Measurements from ENCODE around the gene CATSPERB. TPM values are rescaled to one million over a fixed set of nuclear protein-coding genes. Genes with fewer than 3 reads are reported as not detected.

CATSPERB gene
- total and polyA plus RNA-seq, 10 of the 15 experiments (the other 5 are each of a cell fraction or from before 2014, with no cell fraction given) = not detected

GRCh38 chr14:91654836-91655235 lies 77.0 kb downstream of the CATSPERB start:
- no peak overlapping the region for H3K4me3 ChIP-seq
- in situ Hi-C loops (cut with MboI) (loop anchor here (10.0 kb wide), 1 partner anchor 340 kb away; no protein-coding TSS in a partner anchor), intact Hi-C loops (cut with micrococcal nuclease; ENCODE audit: unreplicated experiment) (no loop called here)
- 0 out of 4 replicates have a peak, but pooled peaks cover 0 to 1% of the 10 kb centered on the region in 2 experiments for H3K27me3 ChIP-seq (replicated peaks in 1 of 2; ENCODE audit: control insufficient read depth in 2 of 2, insufficient read depth in 2 of 2, low read length in 1 of 2)
- CTCF ChIA-PET = interaction anchor here (1.6 kb wide), 1 partner anchor 343 kb away, joined by 6 read pairs; no protein-coding TSS in a partner anchor
- FAIRE-seq (no peak), ATAC-seq (no peak), DNase-seq (ENCODE audit: low read depth, low spot score) (no peak)
- RAD21 ChIA-PET (ENCODE audit: unreplicated experiment) = no interaction called here
- H3K27ac ChIP-seq (ENCODE audit: control insufficient read depth, insufficient read depth) = no peak overlapping the region
- POLR2A ChIA-PET = no interaction called here
- no peak overlapping the region for H3K4me2 ChIP-seq (ENCODE audit: control insufficient read depth, insufficient read depth)
- no peak overlapping the region for H3K9ac ChIP-seq (ENCODE audit: control insufficient read depth, insufficient read depth, low read length)
- no peaks in the 10 kb centered on the region for H4K20me1 ChIP-seq (ENCODE audit: control insufficient read depth, insufficient read depth)
- no peaks in the 10 kb centered on the region for H3K36me3 ChIP-seq (ENCODE audit: control insufficient read depth in 2 of 2, insufficient read depth in 2 of 2, low read length in 1 of 2)
- TF ChIP-seq NR2C1 (IDR thresholded peaks at IDR 0.05) (no peak), MYB (IDR thresholded peaks at IDR 0.05; ENCODE audit: borderline replicate concordance, low read depth, low read length) (no peak), STAT1 (conservative IDR thresholded peaks at IDR 0.05) (no peak), SMC3 (IDR thresholded peaks at IDR 0.05; ENCODE audit: borderline replicate concordance, low read length) (no peak), GABPA (IDR thresholded peaks at IDR 0.05; ENCODE audit: low read depth) (no peak), CBX3 (IDR thresholded peaks at IDR 0.05; ENCODE audit: borderline replicate concordance, low read depth) (no peak)
- TF ChIP-seq, protein P1, sequence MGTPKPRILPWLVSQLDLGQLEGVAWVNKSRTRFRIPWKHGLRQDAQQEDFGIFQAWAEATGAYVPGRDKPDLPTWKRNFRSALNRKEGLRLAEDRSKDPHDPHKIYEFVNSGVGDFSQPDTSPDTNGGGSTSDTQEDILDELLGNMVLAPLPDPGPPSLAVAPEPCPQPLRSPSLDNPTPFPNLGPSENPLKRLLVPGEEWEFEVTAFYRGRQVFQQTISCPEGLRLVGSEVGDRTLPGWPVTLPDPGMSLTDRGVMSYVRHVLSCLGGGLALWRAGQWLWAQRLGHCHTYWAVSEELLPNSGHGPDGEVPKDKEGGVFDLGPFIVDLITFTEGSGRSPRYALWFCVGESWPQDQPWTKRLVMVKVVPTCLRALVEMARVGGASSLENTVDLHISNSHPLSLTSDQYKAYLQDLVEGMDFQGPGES (IDR thresholded peaks at IDR 0.05) = no peak
- H3K9me3 ChIP-seq (replicated peaks; ENCODE audit: control insufficient read depth, insufficient read depth, low read length) = no peaks in the 10 kb centered on the region
- SMC1A ChIA-PET (ENCODE audit: uncharacterized antibody, unreplicated experiment) = interaction anchor here (0.5 to 1.3 kb wide), 2 partner anchors 201 to 342 kb away, joined by 3 to 4 read pairs; no protein-coding TSS in a partner anchor
- no peak overlapping the region for H2AFZ ChIP-seq (ENCODE audit: control insufficient read depth, low read depth, low read length)
- no peaks in the 10 kb centered on the region for H3K79me2 ChIP-seq (ENCODE audit: control insufficient read depth, insufficient read depth, low read length)
- 27% methylated on average over 1 of the region's 1 CpG for WGBS (ENCODE audit: insufficient coverage, insufficient replicate concordance, low lambda C conversion rate, missing lambda C conversion rate)
- no peaks in the 10 kb centered on the region for H3K4me1 ChIP-seq (ENCODE audit: control insufficient read depth, insufficient read depth, low read length)
- no TSS peak for BruUV-seq (replicated peaks)

GRCh38 chr14:91653451-91653850 lies 78.4 kb downstream of the CATSPERB start:
- Histone ChIP-seq H3K27ac (ENCODE audit: control insufficient read depth, insufficient read depth) (no peak overlapping the region), H3K4me2 (ENCODE audit: control insufficient read depth, insufficient read depth) (no peak overlapping the region), H3K79me2 (ENCODE audit: control insufficient read depth, insufficient read depth, low read length) (no peaks in the 10 kb centered on the region), H2AFZ (ENCODE audit: control insufficient read depth, low read depth, low read length) (no peak overlapping the region), H3K36me3 (ENCODE audit: control insufficient read depth in 2 of 2, insufficient read depth in 2 of 2, low read length in 1 of 2) (no peaks in the 10 kb centered on the region), H3K27me3 (replicated peaks in 1 of 2; ENCODE audit: control insufficient read depth in 2 of 2, insufficient read depth in 2 of 2, low read length in 1 of 2) (0 out of 4 replicates have a peak, but pooled peaks cover 0 to 1% of the 10 kb centered on the region in 2 experiments), H4K20me1 (ENCODE audit: control insufficient read depth, insufficient read depth) (no peaks in the 10 kb centered on the region), H3K9me3 (replicated peaks; ENCODE audit: control insufficient read depth, insufficient read depth, low read length) (no peaks in the 10 kb centered on the region), H3K4me3 (no peak overlapping the region), H3K9ac (ENCODE audit: control insufficient read depth, insufficient read depth, low read length) (no peak overlapping the region), H3K4me1 (ENCODE audit: control insufficient read depth, insufficient read depth, low read length) (no peaks in the 10 kb centered on the region)
- BruUV-seq (replicated peaks) = no TSS peak
- DNase-seq (ENCODE audit: low read depth, low spot score) (no peak), FAIRE-seq (no peak), ATAC-seq (no peak)
- ChIA-PET POLR2A (no interaction called here), SMC1A (ENCODE audit: uncharacterized antibody, unreplicated experiment) (no interaction called here), CTCF (no interaction called here), RAD21 (ENCODE audit: unreplicated experiment) (no interaction called here)
- intact Hi-C loops (cut with micrococcal nuclease; ENCODE audit: unreplicated experiment) (no loop called here), in situ Hi-C loops (cut with MboI) (loop anchor here (10.0 kb wide), 1 partner anchor 341 kb away; no protein-coding TSS in a partner anchor)
- WGBS (ENCODE audit: insufficient coverage, insufficient replicate concordance, low lambda C conversion rate, missing lambda C conversion rate) = 50% methylated on average over 2 of the region's 2 CpGs
- TF ChIP-seq MTA3 (IDR thresholded peaks at IDR 0.05; ENCODE audit: borderline replicate concordance, low read length) = no peak
- TF ChIP-seq, protein P2, sequence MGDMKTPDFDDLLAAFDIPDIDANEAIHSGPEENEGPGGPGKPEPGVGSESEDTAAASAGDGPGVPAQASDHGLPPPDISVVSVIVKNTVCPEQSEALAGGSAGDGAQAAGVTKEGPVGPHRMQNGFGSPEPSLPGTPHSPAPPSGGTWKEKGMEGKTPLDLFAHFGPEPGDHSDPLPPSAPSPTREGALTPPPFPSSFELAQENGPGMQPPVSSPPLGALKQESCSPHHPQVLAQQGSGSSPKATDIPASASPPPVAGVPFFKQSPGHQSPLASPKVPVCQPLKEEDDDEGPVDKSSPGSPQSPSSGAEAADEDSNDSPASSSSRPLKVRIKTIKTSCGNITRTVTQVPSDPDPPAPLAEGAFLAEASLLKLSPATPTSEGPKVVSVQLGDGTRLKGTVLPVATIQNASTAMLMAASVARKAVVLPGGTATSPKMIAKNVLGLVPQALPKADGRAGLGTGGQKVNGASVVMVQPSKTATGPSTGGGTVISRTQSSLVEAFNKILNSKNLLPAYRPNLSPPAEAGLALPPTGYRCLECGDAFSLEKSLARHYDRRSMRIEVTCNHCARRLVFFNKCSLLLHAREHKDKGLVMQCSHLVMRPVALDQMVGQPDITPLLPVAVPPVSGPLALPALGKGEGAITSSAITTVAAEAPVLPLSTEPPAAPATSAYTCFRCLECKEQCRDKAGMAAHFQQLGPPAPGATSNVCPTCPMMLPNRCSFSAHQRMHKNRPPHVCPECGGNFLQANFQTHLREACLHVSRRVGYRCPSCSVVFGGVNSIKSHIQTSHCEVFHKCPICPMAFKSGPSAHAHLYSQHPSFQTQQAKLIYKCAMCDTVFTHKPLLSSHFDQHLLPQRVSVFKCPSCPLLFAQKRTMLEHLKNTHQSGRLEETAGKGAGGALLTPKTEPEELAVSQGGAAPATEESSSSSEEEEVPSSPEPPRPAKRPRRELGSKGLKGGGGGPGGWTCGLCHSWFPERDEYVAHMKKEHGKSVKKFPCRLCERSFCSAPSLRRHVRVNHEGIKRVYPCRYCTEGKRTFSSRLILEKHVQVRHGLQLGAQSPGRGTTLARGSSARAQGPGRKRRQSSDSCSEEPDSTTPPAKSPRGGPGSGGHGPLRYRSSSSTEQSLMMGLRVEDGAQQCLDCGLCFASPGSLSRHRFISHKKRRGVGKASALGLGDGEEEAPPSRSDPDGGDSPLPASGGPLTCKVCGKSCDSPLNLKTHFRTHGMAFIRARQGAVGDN (IDR thresholded peaks at IDR 0.05) = no peak

Data from GM12878 (cell line).